Measurements from ENCODE around the gene RPP25L. TPM values are rescaled to one million over a fixed set of nuclear protein-coding genes. Genes with fewer than 3 reads are reported as not detected.

Gene RPP25L
- total and polyA plus RNA-seq, 8 donors = 17.7 to 22.4 (median 20.6) TPM

GRCh38 chr9:34584970-34585369, 26.9 kb downstream of the RPP25L start:
- DNase-seq = no peak
- Histone ChIP-seq H3K9me3 (no peaks in the 10 kb centered on the region), H3K4me1 (peaks cover 1 to 14% of the 10 kb centered on the region in 2 donors), H3K4me3 (no peak overlapping the region), H3K27ac (no peak overlapping the region), H3K27me3 (peaks cover 28 to 100% of the 10 kb centered on the region in 2 donors), H3K36me3 (no peaks in the 10 kb centered on the region)
- no peak for ATAC-seq
- no peak for TF ChIP-seq CTCF (IDR thresholded peaks at IDR 0.05)
- intact Hi-C loops (cut with DNase I) = no loop called here

- ATAC-seq (no peak), DNase-seq (no peak)
- intact Hi-C loops (cut with DNase I) = no loop called here
- Histone ChIP-seq H3K36me3 (no peaks in the 10 kb centered on the region), H3K9me3 (no peaks in the 10 kb centered on the region), H3K4me3 (no peak overlapping the region), H3K4me1 (peaks cover 0 to 7% of the 10 kb centered on the region in 2 donors), H3K27me3 (peaks cover 20 to 100% of the 10 kb centered on the region in 2 donors), H3K27ac (no peak overlapping the region)
- no peak for TF ChIP-seq CTCF (IDR thresholded peaks at IDR 0.05)
Observed at GRCh38 chr9:34582787-34583186, 29.1 kb downstream of the RPP25L start.

GRCh38 chr9:34581318-34581717, 30.6 kb downstream of the RPP25L start:
- no peak for DNase-seq
- H3K27ac ChIP-seq = no peak overlapping the region
- H3K4me3 ChIP-seq = no peak overlapping the region
- no peak for ATAC-seq
- intact Hi-C loops (cut with DNase I) = no loop called here
- H3K27me3 ChIP-seq = peaks cover 17 to 100% of the 10 kb centered on the region in 2 donors
- no peak for TF ChIP-seq CTCF (IDR thresholded peaks at IDR 0.05)
- peaks cover 0 to 7% of the 10 kb centered on the region in 2 donors for H3K4me1 ChIP-seq
- no peaks in the 10 kb centered on the region for H3K9me3 ChIP-seq
- H3K36me3 ChIP-seq = no peaks in the 10 kb centered on the region

- H3K9me3 ChIP-seq = no peaks in the 10 kb centered on the region
- H3K4me1 ChIP-seq = peaks cover 0 to 7% of the 10 kb centered on the region in 2 donors
- intact Hi-C loops (cut with DNase I) = no loop called here
- DNase-seq (no peak), ATAC-seq (no peak)
- no peaks in the 10 kb centered on the region for H3K36me3 ChIP-seq
- no peak overlapping the region for H3K4me3 ChIP-seq
- H3K27me3 ChIP-seq = peaks cover 17 to 100% of the 10 kb centered on the region in 2 donors
- TF ChIP-seq CTCF (IDR thresholded peaks at IDR 0.05) = no peak
- H3K27ac ChIP-seq = no peak overlapping the region
Observed at GRCh38 chr9:34580358-34580757, 31.5 kb downstream of the RPP25L start.

GRCh38 chr9:34579808-34580163, 32.1 kb downstream of the RPP25L start:
- H3K27me3 ChIP-seq = peaks cover 17 to 100% of the 10 kb centered on the region in 2 donors
- no peaks in the 10 kb centered on the region for H3K36me3 ChIP-seq
- H3K27ac ChIP-seq = no peak overlapping the region
- H3K4me3 ChIP-seq = no peak overlapping the region
- intact Hi-C loops (cut with DNase I) = no loop called here
- no peaks in the 10 kb centered on the region for H3K9me3 ChIP-seq
- ATAC-seq = no peak
- TF ChIP-seq CTCF (IDR thresholded peaks at IDR 0.05) = no peak
- no peak for DNase-seq
- peaks cover 0 to 7% of the 10 kb centered on the region in 2 donors for H3K4me1 ChIP-seq
